ENCODE results near the gene PEX14. TPM values are rescaled to one million over a fixed set of nuclear protein-coding genes. Genes with fewer than 3 reads are reported as not detected.

PEX14 gene
- total and polyA plus RNA-seq, 10 of the 15 experiments (the other 5 are each of a cell fraction or from before 2014, with no cell fraction given), result 1.4 to 23.2 (median 12.0) TPM

DNA sequence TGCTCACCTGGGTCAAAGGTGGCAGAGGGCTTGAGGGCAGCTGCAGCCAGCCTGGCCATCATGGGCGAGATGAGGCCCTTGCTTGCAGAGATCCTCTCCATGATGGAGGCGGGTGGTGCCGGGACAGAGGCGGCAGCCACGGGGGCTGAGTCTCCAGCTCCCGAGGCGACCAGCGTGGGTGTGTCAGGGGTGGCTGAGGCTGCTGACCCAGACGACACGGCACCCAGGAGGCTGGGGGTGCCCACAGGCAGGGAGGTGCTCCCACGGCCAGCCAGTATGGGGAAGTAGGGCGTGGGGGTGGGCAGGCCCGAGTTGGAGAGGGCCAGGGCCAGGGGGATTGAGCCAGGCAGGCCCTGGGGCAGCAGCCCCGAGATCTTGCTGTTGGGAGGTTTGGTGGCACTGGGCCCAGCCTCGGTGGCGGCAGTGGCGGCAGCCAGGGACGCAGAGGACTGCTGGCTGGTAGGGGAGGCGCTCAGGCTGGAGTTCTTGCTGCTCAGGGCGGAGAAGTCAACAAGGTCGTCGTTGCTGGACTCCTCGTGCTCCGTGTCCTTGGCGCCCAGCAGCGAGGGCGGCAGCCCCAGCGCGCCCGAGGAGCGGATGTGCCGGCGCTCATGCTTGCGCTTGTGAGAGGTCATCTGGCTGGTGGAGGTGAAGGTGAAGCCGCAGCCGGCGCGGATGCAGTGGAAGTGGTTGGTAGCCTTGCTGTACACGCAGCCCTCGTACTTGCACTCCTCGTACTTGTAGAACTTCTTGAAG lies 178.8 kb downstream of the PEX14 start:
- Histone ChIP-seq H2AFZ (ENCODE audit: control insufficient read depth, low read depth, low read length) (no peak overlapping the region), H3K4me1 (ENCODE audit: control insufficient read depth, insufficient read depth, low read length) (no peaks in the 10 kb centered on the region), H3K9ac (ENCODE audit: control insufficient read depth, insufficient read depth, low read length) (no peak overlapping the region), H3K4me3 (no peak overlapping the region), H3K4me2 (ENCODE audit: control insufficient read depth, insufficient read depth) (no peak overlapping the region), H3K36me3 (ENCODE audit: control insufficient read depth in 2 of 2, insufficient read depth in 2 of 2, low read length in 1 of 2) (no peaks in the 10 kb centered on the region; a peak in 1 of 4 replicates), H4K20me1 (ENCODE audit: control insufficient read depth, insufficient read depth) (no peaks in the 10 kb centered on the region), H3K9me3 (replicated peaks; ENCODE audit: control insufficient read depth, insufficient read depth, low read length) (no peaks in the 10 kb centered on the region), H3K27me3 (replicated peaks in 1 of 2; ENCODE audit: control insufficient read depth in 2 of 2, insufficient read depth in 2 of 2, low read length in 1 of 2) (no peaks in the 10 kb centered on the region), H3K27ac (ENCODE audit: control insufficient read depth, insufficient read depth) (no peak overlapping the region), H3K79me2 (ENCODE audit: control insufficient read depth, insufficient read depth, low read length) (no peaks in the 10 kb centered on the region)
- ChIA-PET POLR2A (no interaction called here), RAD21 (ENCODE audit: unreplicated experiment) (no interaction called here), CTCF (no interaction called here), SMC1A (ENCODE audit: uncharacterized antibody, unreplicated experiment) (no interaction called here)
- intact Hi-C loops (cut with micrococcal nuclease; ENCODE audit: unreplicated experiment) (no loop called here), in situ Hi-C loops (cut with MboI) (no loop called here)
- TF ChIP-seq, protein P1, sequence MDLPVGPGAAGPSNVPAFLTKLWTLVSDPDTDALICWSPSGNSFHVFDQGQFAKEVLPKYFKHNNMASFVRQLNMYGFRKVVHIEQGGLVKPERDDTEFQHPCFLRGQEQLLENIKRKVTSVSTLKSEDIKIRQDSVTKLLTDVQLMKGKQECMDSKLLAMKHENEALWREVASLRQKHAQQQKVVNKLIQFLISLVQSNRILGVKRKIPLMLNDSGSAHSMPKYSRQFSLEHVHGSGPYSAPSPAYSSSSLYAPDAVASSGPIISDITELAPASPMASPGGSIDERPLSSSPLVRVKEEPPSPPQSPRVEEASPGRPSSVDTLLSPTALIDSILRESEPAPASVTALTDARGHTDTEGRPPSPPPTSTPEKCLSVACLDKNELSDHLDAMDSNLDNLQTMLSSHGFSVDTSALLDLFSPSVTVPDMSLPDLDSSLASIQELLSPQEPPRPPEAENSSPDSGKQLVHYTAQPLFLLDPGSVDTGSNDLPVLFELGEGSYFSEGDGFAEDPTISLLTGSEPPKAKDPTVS (IDR thresholded peaks at IDR 0.05; ENCODE audit: low read depth, low read length), result no peak
- TF ChIP-seq IRF5 (IDR thresholded peaks at IDR 0.05; ENCODE audit: borderline replicate concordance), result no peak
- TF ChIP-seq IKZF2 (IDR thresholded peaks at IDR 0.05), result no peak
- TF ChIP-seq PKNOX1 (IDR thresholded peaks at IDR 0.05), result no peak
- TF ChIP-seq REST (IDR thresholded peaks at IDR 0.05; ENCODE audit: low read depth, low read length), result no peak
- FAIRE-seq (no peak), ATAC-seq (no peak), DNase-seq (ENCODE audit: low read depth, low spot score) (no peak)
- whole genome bisulfite sequencing (ENCODE audit: insufficient coverage, insufficient replicate concordance, low lambda C conversion rate, missing lambda C conversion rate), result 82% methylated on average over 33 of the region's 41 CpGs
- BruUV-seq (replicated peaks), result no TSS peak
